ENCODE data around the gene MAN2A1.

The MAN2A1 gene

GRCh38 chr5:109682383-109682782 lies 7.3 kb upstream of the MAN2A1 start:
- no peak for DNase-seq

- no peak for DNase-seq
These were observed 3.8 kb upstream of the MAN2A1 start for GRCh38 chr5:109685916-109686315.

DNA sequence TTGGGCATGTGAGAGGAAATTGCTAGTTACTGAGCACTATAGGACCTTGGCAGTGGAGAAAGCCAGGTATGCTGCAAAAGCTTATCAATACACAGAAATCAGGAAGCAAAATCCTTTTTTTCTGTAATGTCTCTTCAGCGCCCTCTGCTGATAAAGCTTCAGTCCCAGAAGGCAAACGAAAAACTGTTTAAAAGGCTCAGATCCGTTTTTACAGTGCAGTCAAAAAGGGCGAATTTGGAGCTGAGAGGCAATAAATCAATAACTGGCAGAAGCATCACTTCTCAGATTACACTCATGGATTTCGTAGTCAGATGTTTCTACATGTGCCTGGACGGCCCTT lies 1.1 kb upstream of the MAN2A1 start:
- DNase-seq, result no peak

GRCh38 chr5:109688970-109689739 lies 572 bp upstream of the MAN2A1 start:
- DNase-seq, result peak; percentile 70

DNA sequence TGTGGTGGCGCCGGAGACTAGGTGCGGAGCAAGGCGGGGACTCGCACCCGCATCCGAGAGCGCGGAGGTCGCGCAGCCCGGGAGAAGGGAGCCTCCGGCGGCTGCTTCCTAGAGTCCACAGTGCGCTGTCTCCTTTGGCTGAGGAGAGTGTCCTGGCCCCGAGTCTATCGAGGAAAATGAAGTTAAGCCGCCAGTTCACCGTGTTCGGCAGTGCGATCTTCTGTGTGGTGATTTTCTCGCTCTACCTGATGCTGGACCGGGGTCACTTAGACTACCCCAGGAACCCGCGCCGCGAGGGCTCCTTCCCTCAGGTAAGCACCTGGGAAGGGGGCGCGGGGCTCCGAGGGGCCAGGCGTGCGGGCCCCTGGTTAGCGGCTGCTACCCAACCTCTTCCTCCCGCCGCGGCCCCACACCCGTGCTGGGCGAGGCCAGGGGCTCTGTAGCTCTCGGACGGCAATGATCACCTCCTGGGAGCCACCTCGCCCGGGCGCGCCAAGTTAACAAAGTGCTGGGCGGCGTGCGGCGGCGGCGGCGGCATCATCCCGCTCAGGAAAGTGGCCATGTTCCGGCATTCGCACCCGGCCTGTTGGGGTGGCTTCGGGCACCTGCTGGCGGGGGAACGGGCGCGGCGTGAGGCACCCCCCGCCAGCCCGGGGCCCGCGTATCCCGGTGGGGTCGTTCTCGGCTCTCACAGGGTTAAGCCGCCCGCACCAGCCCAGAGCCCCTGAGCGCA lies 681 bp downstream of the MAN2A1 start:
- peak; percentile 28 for DNase-seq

DNA sequence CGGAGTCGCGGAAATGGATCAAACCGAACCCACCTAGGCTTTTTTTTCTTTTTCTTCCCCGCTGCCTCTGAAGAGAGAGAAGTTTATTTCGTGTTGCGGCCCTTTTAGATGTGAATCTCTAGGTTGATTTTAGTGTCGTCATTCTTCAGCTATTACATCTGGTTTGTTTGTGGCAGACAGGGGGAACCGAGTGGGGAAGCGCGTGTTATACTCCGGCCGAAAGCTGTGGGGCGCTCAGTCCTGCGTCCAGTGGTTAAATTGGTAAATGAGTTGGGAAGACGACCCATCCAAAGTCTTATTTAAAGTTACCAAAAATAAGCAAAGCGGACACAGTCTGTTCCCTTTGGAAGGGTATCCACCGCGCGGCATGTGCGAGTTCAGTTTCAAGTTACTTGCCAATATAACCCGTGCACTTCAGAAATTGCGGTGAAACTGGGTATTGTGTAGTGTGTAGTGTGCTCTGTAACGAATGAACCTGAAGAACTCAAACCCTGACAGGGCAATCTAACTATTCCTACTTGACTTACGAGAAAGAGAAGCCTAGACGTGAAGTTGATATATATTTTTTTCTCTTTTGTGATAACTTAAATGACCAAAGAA lies 1.3 kb downstream of the MAN2A1 start:
- DNase-seq, result peak; percentile 43

DNA sequence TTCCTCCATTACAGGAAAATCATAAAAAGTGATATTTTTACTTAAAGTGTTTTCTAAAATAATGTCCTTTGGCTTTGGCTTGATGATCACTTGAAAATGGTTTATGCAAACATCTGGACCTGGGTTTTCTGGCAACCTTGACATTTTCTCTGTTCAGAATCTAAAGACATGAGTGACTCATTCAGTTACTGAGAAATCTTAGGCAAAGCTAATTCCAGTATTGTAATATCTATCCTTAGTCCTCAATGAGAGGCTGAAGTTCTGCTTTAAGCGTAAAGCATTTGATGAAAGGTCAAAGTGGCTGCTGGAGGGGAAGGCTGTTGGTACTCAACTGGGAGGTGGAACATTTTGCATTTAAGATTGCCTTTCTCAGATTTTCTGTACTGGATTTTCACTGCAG lies 2.3 kb downstream of the MAN2A1 start:
- no peak for DNase-seq

DNA sequence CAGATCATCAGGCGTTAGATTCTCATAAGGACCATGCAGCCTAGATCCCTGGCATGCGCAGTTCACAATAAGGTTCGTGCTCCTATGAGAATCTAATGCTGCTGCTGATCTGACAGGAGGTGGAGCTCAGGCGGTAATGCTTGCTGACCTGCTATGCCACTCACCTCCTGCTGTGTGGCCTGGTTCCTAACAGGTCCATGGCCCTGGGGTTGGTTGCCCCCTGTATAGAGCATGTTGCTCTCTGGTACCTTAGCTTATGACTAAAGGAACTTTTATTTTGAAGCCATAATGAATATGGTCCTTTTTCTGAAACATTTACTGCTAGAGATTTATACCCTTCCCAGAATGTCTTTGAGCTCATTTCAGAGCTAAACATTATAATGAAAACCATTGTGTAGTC lies 3.1 kb downstream of the MAN2A1 start:
- DNase-seq, result no peak

DNA sequence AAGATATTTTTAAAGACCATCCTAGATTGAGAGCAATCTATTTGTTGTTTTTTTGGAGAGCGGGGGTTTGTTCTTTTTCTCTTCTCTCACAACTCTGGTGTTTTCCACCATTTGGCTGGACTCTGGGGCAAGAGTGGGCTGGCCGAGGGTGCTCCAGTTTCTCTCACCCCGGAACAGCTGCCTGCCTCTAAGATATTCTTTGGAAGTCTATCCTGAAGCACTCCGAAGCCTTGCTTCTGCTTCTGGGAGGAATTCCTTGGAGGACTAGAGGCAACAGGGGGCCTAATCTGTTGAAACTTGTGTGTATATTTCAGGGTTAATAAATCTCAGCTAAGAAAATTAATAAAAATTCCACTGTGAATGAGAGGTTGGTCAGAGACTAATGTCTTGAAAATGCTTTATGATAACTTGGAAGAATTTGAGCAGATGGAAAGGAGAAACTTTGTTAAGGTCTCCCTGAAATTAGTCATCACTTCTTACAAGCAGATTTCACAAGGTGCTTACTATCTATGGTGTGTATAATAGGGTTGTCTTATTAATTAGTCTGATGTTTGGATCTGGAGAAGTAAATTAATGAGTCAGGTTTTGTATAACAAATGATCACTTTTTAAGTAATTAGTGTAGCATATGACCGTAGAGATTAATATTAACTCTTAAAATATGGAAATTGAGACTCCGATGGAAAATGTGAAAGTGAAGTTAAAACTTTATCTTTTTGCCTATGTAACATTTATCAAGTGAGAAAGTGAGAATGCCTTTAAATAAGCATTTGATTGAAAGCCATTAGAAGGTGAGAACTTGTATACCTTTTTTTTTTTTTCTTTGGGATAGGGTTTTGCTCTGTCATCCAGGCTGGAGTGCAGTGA lies 4.0 kb downstream of the MAN2A1 start:
- no peak for DNase-seq

- no peak for DNase-seq
These were observed 4.7 kb downstream of the MAN2A1 start for GRCh38 chr5:109694451-109694891.

GRCh38 chr5:109695005-109695926 lies 5.5 kb downstream of the MAN2A1 start:
- DNase-seq, result no peak

GRCh38 chr5:109697339-109697738 lies 7.6 kb downstream of the MAN2A1 start:
- no peak for DNase-seq

GRCh38 chr5:109700516-109701153 lies 10.9 kb downstream of the MAN2A1 start:
- DNase-seq, result no peak

GRCh38 chr5:109701252-109701651 lies 11.5 kb downstream of the MAN2A1 start:
- DNase-seq, result no peak

GRCh38 chr5:109701792-109702191 lies 12.1 kb downstream of the MAN2A1 start:
- DNase-seq, result no peak

DNA sequence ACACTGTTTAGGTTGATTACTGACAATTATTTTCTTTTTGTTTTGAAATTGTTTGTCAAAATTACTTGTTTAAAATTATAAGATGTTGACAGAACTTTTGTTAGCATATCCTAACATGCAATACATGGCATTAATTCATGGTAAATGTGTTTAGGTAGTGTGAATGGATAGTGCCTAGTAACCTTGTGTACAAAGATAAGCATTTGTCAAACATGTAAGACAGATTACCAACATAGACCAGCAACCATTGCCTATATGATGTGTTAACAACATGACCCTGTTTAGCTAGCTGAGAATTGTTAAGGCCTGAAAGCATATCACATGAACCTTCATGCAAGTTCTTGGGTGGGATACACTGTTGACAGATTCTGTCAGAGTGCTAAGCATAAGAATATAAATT lies 13.4 kb downstream of the MAN2A1 start:
- DNase-seq, result no peak

DNA sequence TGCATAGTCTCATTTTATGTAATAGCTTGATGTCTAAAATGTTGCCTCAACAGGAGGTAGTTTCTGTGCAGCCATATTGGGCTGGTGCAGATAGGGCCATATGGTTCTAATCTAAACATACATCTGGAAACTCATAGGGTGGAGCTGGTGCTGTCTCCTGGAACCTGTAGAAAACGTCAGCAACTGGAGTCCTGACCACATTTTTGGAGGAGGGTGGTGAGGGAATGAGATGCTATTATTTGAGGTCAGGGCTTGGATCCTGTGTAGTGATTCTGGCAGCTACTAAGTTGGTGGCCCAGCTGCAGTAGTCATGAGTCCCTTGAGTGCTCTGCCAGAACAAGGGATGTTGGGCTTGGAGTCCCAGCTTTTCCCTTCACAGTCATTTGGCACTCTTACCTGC lies 14.1 kb downstream of the MAN2A1 start:
- DNase-seq, result no peak

GRCh38 chr5:109704282-109704952 lies 14.7 kb downstream of the MAN2A1 start:
- DNase-seq, result no peak

DNA sequence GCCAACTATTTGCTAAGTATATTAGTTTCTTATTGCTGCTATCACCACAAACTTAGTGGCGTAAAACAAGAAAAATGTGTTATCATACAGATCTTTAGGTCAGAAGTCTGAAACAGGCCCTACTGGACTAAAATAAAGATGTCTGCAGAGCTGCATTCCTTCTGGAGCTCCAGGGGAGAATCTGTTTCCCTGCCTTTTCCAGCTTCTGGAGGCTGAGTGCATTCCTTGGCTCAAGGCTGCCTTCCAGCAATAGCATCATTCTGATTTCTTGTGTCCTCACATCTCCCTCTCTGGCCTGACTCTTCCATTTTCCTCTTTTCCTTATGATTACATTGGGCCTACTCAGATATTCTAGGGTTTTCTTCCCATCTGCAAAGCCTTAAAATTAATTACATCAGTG lies 15.9 kb downstream of the MAN2A1 start:
- no peak for DNase-seq

- DNase-seq, result no peak
These were observed 16.4 kb downstream of the MAN2A1 start for GRCh38 chr5:109706095-109706494.

DNA sequence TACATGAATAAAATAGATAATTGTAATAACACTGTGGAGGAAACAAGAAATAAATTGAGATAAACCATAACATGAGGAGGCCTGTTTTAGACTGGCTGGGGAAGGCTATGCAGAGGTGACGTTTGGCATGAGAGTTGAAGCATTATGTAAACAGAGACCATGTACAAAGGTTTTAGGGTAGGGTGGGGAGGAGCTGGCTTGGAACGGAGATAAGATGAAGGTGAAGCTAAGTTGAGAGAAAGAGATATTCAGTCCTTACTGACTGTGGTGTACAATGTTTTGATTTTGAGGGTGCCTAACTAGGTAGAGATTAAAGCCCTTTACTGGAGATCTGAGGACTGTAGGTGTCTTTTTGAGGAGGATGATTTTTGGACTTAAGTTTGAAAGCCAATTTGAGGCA lies 17.8 kb downstream of the MAN2A1 start:
- no peak for DNase-seq

All from activated gamma-delta T cell treated with Interleukin-2 at 50 U/mL for 16 hours (primary cell).